Tibial artery (tissue), 4 donors: ENCODE data around the gene TNFRSF19.

ENCODE experiments used
- DNase-seq, 2 donors: peaks; one replicate each; pipeline ENCODE4 v3.0.0-alpha.2; 2019
- H3K27ac ChIP-seq, 2 donors: fragments of 200-600 bp; sonication (generic) in 1 of 2; 1 replicate in 1 of 2; 2 replicates in 1 of 2; pipeline ENCODE4 v1.5.1; 2018 to 2019; ENCODE audit warnings: mild to moderate bottlenecking in 1 of 2
- H3K27me3 ChIP-seq, 2 donors: fragments of 200-600 bp; sonication (generic) in 1 of 2; one replicate each; pipeline versions ENCODE4 v1.5.1 to v1.6.0; 2016 to 2019
- H3K36me3 ChIP-seq, 3 donors: fragments of 200-600 bp; sonication (generic) in 2 of 3; one replicate each; pipeline ENCODE4 v1.5.1; 2016 to 2019; ENCODE audit warnings: mild to moderate bottlenecking in 2 of 3
- H3K4me1 ChIP-seq, 4 donors: fragments of 200-600 bp; sonication (generic) in 2 of 4; 1 replicate in 3 of 4; 2 replicates in 1 of 4; pipeline ENCODE4 v1.5.1; 2016 to 2019
- H3K4me3 ChIP-seq, 2 donors: fragments of 200-600 bp; sonication (generic) in 1 of 2; 1 replicate in 1 of 2; 2 replicates in 1 of 2; pipeline ENCODE4 v1.5.1; 2018 to 2019; ENCODE audit warnings: mild to moderate bottlenecking in 2 of 2
- H3K9me3 ChIP-seq, 3 donors: fragments of 200-600 bp; sonication (generic) in 1 of 3; one replicate each; pipeline ENCODE4 v1.5.1; 2016 to 2019
- CTCF ChIP-seq, 2 experiments: fragments of 200-600 bp in 1 of 2; fragments of 450-650 bp in 1 of 2; IDR thresholded peaks; one replicate each; pipeline ENCODE4 v1.5.1; 2017 to 2019; ENCODE audit warnings: antibody characterized with exemption in 2 of 2, mild to moderate bottlenecking in 1 of 2, moderate library complexity in 1 of 2
- intact Hi-C: fragments of 100-400 bp; cut with DNase I; formaldehyde crosslinking; loops from one replicate; pipeline ENCODE4 v1.15.0; 2023; ENCODE audit warnings: low total_unique reads

TNFRSF19 gene

GRCh38 chr13:23608701-23609413 is 38.6 kb downstream of the TNFRSF19 start:
- intact Hi-C loops: no loop called here
- Histone ChIP-seq H3K4me1 (peaks cover 0 to 28% (median 15%) of the 10 kb centered on the region in 4 donors), H3K4me3 (no peak overlapping the region), H3K27me3 (no peaks in the 10 kb centered on the region), H3K27ac (peak overlapping the region in 1 of 2 donors; percentile 41), H3K9me3 (no peaks in the 10 kb centered on the region), H3K36me3 (no peaks in the 10 kb centered on the region)
- TF ChIP-seq CTCF (IDR thresholded peaks at IDR 0.05): no peak
- peak in 1 of 2 donors; percentile 55 for DNase-seq

GRCh38 chr13:23609414-23609760 is 39.2 kb downstream of the TNFRSF19 start:
- H3K4me1 ChIP-seq: peaks cover 0 to 28% (median 15%) of the 10 kb centered on the region in 4 donors
- no peak overlapping the region for H3K4me3 ChIP-seq
- no peaks in the 10 kb centered on the region for H3K9me3 ChIP-seq
- intact Hi-C loops: no loop called here
- peak overlapping the region in 1 of 2 donors; percentile 41 for H3K27ac ChIP-seq
- no peaks in the 10 kb centered on the region for H3K36me3 ChIP-seq
- no peaks in the 10 kb centered on the region for H3K27me3 ChIP-seq
- TF ChIP-seq CTCF (IDR thresholded peaks at IDR 0.05): no peak
- DNase-seq: peak in 1 of 2 donors; percentile 47

GRCh38 chr13:23609874-23610576 is 39.8 kb downstream of the TNFRSF19 start:
- intact Hi-C loops: no loop called here
- no peak for TF ChIP-seq CTCF (IDR thresholded peaks at IDR 0.05)
- DNase-seq: no peak
- Histone ChIP-seq H3K36me3 (no peaks in the 10 kb centered on the region), H3K9me3 (no peaks in the 10 kb centered on the region), H3K4me1 (peaks cover 0 to 28% (median 15%) of the 10 kb centered on the region in 4 donors), H3K27me3 (no peaks in the 10 kb centered on the region), H3K4me3 (no peak overlapping the region), H3K27ac (peak overlapping the region in 1 of 2 donors; percentile 41)

- no peaks in the 10 kb centered on the region for H3K9me3 ChIP-seq
- no peak for TF ChIP-seq CTCF (IDR thresholded peaks at IDR 0.05)
- no peaks in the 10 kb centered on the region for H3K27me3 ChIP-seq
- no peak for DNase-seq
- H3K4me3 ChIP-seq: no peak overlapping the region
- H3K36me3 ChIP-seq: no peaks in the 10 kb centered on the region
- intact Hi-C loops: no loop called here
- H3K27ac ChIP-seq: no peak overlapping the region
- H3K4me1 ChIP-seq: peaks cover 0 to 28% (median 15%) of the 10 kb centered on the region in 4 donors
Measured at GRCh38 chr13:23610966-23611491, 40.8 kb downstream of the TNFRSF19 start.

GRCh38 chr13:23612182-23612581 is 42.0 kb downstream of the TNFRSF19 start:
- intact Hi-C loops: no loop called here
- no peak for DNase-seq
- H3K36me3 ChIP-seq: no peaks in the 10 kb centered on the region
- H3K27ac ChIP-seq: no peak overlapping the region
- TF ChIP-seq CTCF (IDR thresholded peaks at IDR 0.05): no peak
- H3K4me3 ChIP-seq: no peak overlapping the region
- H3K4me1 ChIP-seq: peaks cover 0 to 29% (median 15%) of the 10 kb centered on the region in 4 donors
- no peaks in the 10 kb centered on the region for H3K9me3 ChIP-seq
- no peaks in the 10 kb centered on the region for H3K27me3 ChIP-seq
